HG03571 (cell line): ENCODE measurements around the gene STRBP.
"Not testable (repeated sequence)": the region's sequence is repeated elsewhere in the genome, so short reads cannot be mapped to it uniquely, and the experiment has no call there.

Source experiments
- ATAC-seq: cut with Tn5 transposase; IDR thresholded peaks from one replicate; pipeline ENCODE4 v1.9.1; 2021; ENCODE audit not compliant: unreplicated experiment

STRBP gene

GRCh38 chr9:123268465-123269259 is at the start of gene STRBP:
STRBP (minus strand) TSS chr9:123268586; CDS start chr9:123184134, 84,452 bp downstream.
- peak; percentile 90 for ATAC-seq

- ATAC-seq = no peak
Measured at GRCh38 chr9:123316053-123316718, 47.8 kb upstream of the STRBP start.

GRCh38 chr9:123315635-123316034 is 47.2 kb upstream of the STRBP start:
- no peak for ATAC-seq

- ATAC-seq = no peak
Measured at GRCh38 chr9:123314617-123315016, 46.2 kb upstream of the STRBP start.

GRCh38 chr9:123312306-123312877 is 44.0 kb upstream of the STRBP start:
- no peak for ATAC-seq

GRCh38 chr9:123311250-123311752 is 42.9 kb upstream of the STRBP start:
- ATAC-seq = no peak

- ATAC-seq = no peak
Measured at GRCh38 chr9:123310551-123311249, 42.3 kb upstream of the STRBP start.

GRCh38 chr9:123309611-123310010 is 41.2 kb upstream of the STRBP start:
- ATAC-seq = no peak

GRCh38 chr9:123305879-123306278 is 37.5 kb upstream of the STRBP start:
- ATAC-seq = no peak

GRCh38 chr9:123304340-123304691 is 35.9 kb upstream of the STRBP start:
- ATAC-seq = no peak

- no peak for ATAC-seq
Measured at GRCh38 chr9:123302348-123303214, 34.2 kb upstream of the STRBP start.

GRCh38 chr9:123301936-123302335 is 33.5 kb upstream of the STRBP start:
- not testable (repeated sequence) for ATAC-seq

GRCh38 chr9:123300554-123300953 is 32.2 kb upstream of the STRBP start:
- no peak for ATAC-seq

- no peak for ATAC-seq
Measured at GRCh38 chr9:123299558-123300126, 31.3 kb upstream of the STRBP start.

GRCh38 chr9:123296174-123296573 is 27.8 kb upstream of the STRBP start:
- no peak for ATAC-seq

- ATAC-seq = no peak
Measured at GRCh38 chr9:123291736-123292135, 23.4 kb upstream of the STRBP start.

- ATAC-seq = no peak
Measured at GRCh38 chr9:123290764-123291163, 22.4 kb upstream of the STRBP start.

- no peak for ATAC-seq
Measured at GRCh38 chr9:123287639-123288038, 19.3 kb upstream of the STRBP start.

- ATAC-seq = no peak
Measured at GRCh38 chr9:123286324-123286723, 17.9 kb upstream of the STRBP start.

- ATAC-seq = no peak
Measured at GRCh38 chr9:123284656-123285055, 16.3 kb upstream of the STRBP start.
